ENCODE measurements around the gene SORCS2.

The SORCS2 gene

GRCh38 chr4:7195546-7196287 lies 3.4 kb downstream of the SORCS2 start:
- no peak for DNase-seq (ENCODE audit: extremely low read depth, low read depth)
- TF ChIP-seq CTCF (IDR thresholded peaks at IDR 0.05; ENCODE audit: low read depth, low read length): no peak

- TF ChIP-seq CTCF (IDR thresholded peaks at IDR 0.05; ENCODE audit: low read depth, low read length): no peak
- DNase-seq (ENCODE audit: extremely low read depth, low read depth): no peak
These were observed 3.9 kb downstream of the SORCS2 start for GRCh38 chr4:7196288-7196651.

GRCh38 chr4:7196736-7197135 lies 4.4 kb downstream of the SORCS2 start:
- no peak for DNase-seq (ENCODE audit: extremely low read depth, low read depth)
- no peak for TF ChIP-seq CTCF (IDR thresholded peaks at IDR 0.05; ENCODE audit: low read depth, low read length)

- no peak for DNase-seq (ENCODE audit: extremely low read depth, low read depth)
- TF ChIP-seq CTCF (IDR thresholded peaks at IDR 0.05; ENCODE audit: low read depth, low read length): no peak
These were observed 5.6 kb downstream of the SORCS2 start for GRCh38 chr4:7197910-7198309.

GRCh38 chr4:7198440-7199128 lies 6.2 kb downstream of the SORCS2 start:
- no peak for DNase-seq (ENCODE audit: extremely low read depth, low read depth)
- no peak for TF ChIP-seq CTCF (IDR thresholded peaks at IDR 0.05; ENCODE audit: low read depth, low read length)

- DNase-seq (ENCODE audit: extremely low read depth, low read depth): no peak
- TF ChIP-seq CTCF (IDR thresholded peaks at IDR 0.05; ENCODE audit: low read depth, low read length): no peak
These were observed 6.9 kb downstream of the SORCS2 start for GRCh38 chr4:7199129-7199725.

Data from AG09319 (cell line).